ENCODE results near the gene CSNK1D. TPM values are rescaled to one million over a fixed set of nuclear protein-coding genes. Genes with fewer than 3 reads are reported as not detected.

CSNK1D gene
- total RNA-seq, 1 experiment from 2014 or later = 111 TPM

- TF ChIP-seq FOXP4 (CRISPR knock-in tag; IDR thresholded peaks at IDR 0.05) (no peak), FOXJ3 (CRISPR knock-in tag; IDR thresholded peaks at IDR 0.05; ENCODE audit: borderline replicate concordance) (no peak)
- ChIA-PET POLR2A (interaction anchor here (0.7 kb wide), 1 partner anchor 10 kb away, joined by 3 read pairs; no protein-coding TSS in a partner anchor), CTCF (interaction anchor here (0.7 to 0.9 kb wide), 4 partner anchors 19 to 112 kb away, joined by 3 read pairs; no protein-coding TSS in a partner anchor)
- H3K4me1 Mint-ChIP-seq = no peaks in the 10 kb centered on the region
- no peak overlapping the region for H3K4me3 Mint-ChIP-seq
- H3K27ac Mint-ChIP-seq = no peak overlapping the region
- H3K36me3 Mint-ChIP-seq = no peaks in the 10 kb centered on the region
- no peaks in the 10 kb centered on the region; the same call in 1 of the 2 replicates for H3K27me3 Mint-ChIP-seq (ENCODE audit: low read depth)
- no peaks in the 10 kb centered on the region for H3K9me3 Mint-ChIP-seq
- DNase-seq (ENCODE audit: low spot score) = no peak
- no peak for ATAC-seq
These were observed 29.8 kb upstream of the CSNK1D start for GRCh38 chr17:82302991-82303943.

DNA sequence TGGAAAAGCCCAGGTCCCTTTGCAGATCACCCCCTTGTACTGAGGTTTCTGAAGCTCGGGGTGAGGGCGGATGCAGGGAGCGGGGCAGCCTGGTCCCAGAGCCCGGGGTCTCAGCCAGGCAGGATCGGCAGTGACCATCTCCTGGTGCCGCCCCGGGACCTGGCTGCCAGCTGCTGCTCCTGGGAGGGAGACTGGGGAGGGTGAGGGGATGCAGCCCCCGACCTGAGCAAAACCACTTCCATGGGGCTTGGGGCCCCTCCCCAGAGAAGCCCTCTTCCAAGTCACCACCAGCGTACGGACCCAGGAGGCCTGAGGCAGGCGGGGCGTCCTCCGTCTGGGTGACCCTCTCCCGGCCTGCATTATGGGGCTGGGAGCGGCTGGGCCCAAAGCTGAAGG is 29.1 kb upstream of the CSNK1D start:
- POLR2A ChIA-PET = interaction anchor here (0.7 kb wide), 1 partner anchor 9 kb away, joined by 3 read pairs; no protein-coding TSS in a partner anchor
- CTCF ChIA-PET = interaction anchor here (0.5 to 0.9 kb wide), 3 partner anchors 20 to 112 kb away, joined by 3 read pairs; no protein-coding TSS in a partner anchor
- TF ChIP-seq OVOL2 (CRISPR knock-in tag; IDR thresholded peaks at IDR 0.05; ENCODE audit: borderline replicate concordance) = no peak
- TF ChIP-seq, protein P1, sequence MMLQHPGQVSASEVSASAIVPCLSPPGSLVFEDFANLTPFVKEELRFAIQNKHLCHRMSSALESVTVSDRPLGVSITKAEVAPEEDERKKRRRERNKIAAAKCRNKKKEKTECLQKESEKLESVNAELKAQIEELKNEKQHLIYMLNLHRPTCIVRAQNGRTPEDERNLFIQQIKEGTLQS (CRISPR knock-in tag; conservative IDR thresholded peaks at IDR 0.05) = no peak
- TF ChIP-seq, protein P2, sequence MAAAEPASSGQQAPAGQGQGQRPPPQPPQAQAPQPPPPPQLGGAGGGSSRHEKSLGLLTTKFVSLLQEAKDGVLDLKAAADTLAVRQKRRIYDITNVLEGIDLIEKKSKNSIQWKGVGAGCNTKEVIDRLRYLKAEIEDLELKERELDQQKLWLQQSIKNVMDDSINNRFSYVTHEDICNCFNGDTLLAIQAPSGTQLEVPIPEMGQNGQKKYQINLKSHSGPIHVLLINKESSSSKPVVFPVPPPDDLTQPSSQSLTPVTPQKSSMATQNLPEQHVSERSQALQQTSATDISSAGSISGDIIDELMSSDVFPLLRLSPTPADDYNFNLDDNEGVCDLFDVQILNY (CRISPR knock-in tag; IDR thresholded peaks at IDR 0.05) = no peak
- TF ChIP-seq, protein P3, sequence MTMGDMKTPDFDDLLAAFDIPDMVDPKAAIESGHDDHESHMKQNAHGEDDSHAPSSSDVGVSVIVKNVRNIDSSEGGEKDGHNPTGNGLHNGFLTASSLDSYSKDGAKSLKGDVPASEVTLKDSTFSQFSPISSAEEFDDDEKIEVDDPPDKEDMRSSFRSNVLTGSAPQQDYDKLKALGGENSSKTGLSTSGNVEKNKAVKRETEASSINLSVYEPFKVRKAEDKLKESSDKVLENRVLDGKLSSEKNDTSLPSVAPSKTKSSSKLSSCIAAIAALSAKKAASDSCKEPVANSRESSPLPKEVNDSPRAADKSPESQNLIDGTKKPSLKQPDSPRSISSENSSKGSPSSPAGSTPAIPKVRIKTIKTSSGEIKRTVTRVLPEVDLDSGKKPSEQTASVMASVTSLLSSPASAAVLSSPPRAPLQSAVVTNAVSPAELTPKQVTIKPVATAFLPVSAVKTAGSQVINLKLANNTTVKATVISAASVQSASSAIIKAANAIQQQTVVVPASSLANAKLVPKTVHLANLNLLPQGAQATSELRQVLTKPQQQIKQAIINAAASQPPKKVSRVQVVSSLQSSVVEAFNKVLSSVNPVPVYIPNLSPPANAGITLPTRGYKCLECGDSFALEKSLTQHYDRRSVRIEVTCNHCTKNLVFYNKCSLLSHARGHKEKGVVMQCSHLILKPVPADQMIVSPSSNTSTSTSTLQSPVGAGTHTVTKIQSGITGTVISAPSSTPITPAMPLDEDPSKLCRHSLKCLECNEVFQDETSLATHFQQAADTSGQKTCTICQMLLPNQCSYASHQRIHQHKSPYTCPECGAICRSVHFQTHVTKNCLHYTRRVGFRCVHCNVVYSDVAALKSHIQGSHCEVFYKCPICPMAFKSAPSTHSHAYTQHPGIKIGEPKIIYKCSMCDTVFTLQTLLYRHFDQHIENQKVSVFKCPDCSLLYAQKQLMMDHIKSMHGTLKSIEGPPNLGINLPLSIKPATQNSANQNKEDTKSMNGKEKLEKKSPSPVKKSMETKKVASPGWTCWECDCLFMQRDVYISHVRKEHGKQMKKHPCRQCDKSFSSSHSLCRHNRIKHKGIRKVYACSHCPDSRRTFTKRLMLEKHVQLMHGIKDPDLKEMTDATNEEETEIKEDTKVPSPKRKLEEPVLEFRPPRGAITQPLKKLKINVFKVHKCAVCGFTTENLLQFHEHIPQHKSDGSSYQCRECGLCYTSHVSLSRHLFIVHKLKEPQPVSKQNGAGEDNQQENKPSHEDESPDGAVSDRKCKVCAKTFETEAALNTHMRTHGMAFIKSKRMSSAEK (CRISPR knock-in tag; IDR thresholded peaks at IDR 0.05; ENCODE audit: borderline replicate concordance) = no peak
- TF ChIP-seq ETV6 (CRISPR knock-in tag; IDR thresholded peaks at IDR 0.05) = no peak
- TF ChIP-seq PRRX2 (CRISPR knock-in tag; IDR thresholded peaks at IDR 0.05) = no peak
- no peak for TF ChIP-seq ZNF138 (CRISPR knock-in tag; conservative IDR thresholded peaks at IDR 0.05)
- no peak for TF ChIP-seq USF1 (CRISPR knock-in tag; IDR thresholded peaks at IDR 0.05)
- TF ChIP-seq ZBTB21 (CRISPR knock-in tag; IDR thresholded peaks at IDR 0.05; ENCODE audit: borderline replicate concordance) = no peak
- no peak for TF ChIP-seq CDX4 (CRISPR knock-in tag; IDR thresholded peaks at IDR 0.05; ENCODE audit: borderline replicate concordance)
- TF ChIP-seq, protein P4, sequence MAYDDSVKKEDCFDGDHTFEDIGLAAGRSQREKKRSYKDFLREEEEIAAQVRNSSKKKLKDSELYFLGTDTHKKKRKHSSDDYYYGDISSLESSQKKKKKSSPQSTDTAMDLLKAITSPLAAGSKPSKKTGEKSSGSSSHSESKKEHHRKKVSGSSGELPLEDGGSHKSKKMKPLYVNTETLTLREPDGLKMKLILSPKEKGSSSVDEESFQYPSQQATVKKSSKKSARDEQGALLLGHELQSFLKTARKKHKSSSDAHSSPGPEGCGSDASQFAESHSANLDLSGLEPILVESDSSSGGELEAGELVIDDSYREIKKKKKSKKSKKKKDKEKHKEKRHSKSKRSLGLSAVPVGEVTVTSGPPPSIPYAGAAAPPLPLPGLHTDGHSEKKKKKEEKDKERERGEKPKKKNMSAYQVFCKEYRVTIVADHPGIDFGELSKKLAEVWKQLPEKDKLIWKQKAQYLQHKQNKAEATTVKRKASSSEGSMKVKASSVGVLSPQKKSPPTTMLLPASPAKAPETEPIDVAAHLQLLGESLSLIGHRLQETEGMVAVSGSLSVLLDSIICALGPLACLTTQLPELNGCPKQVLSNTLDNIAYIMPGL (CRISPR knock-in tag; IDR thresholded peaks at IDR 0.05) = no peak
- TF ChIP-seq JUN (CRISPR knock-in tag; IDR thresholded peaks at IDR 0.05) = no peak
- no peak for TF ChIP-seq USF2 (CRISPR knock-in tag; IDR thresholded peaks at IDR 0.05)
- no peak for TF ChIP-seq TCF7 (CRISPR knock-in tag; IDR thresholded peaks at IDR 0.05; ENCODE audit: low read depth)
- TF ChIP-seq NR1H2 (CRISPR knock-in tag; IDR thresholded peaks at IDR 0.05) = no peak
- TF ChIP-seq PREB (CRISPR knock-in tag; IDR thresholded peaks at IDR 0.05; ENCODE audit: borderline replicate concordance) = no peak

More for the DNA sequence above, 29.1 kb upstream of the CSNK1D start:
- Mint-ChIP-seq H3K27me3 (ENCODE audit: low read depth) (no peaks in the 10 kb centered on the region; the same call in 1 of the 2 replicates), H3K36me3 (no peaks in the 10 kb centered on the region), H3K4me3 (no peak overlapping the region), H3K4me1 (peaks cover 2% of the 10 kb centered on the region; the same call in 1 of the 2 replicates), H3K9me3 (no peaks in the 10 kb centered on the region), H3K27ac (no peak overlapping the region)
- DNase-seq (ENCODE audit: low spot score) (no peak), ATAC-seq (no peak)
